Measurements from ENCODE around the gene ZMYM2. TPM values are rescaled to one million over a fixed set of nuclear protein-coding genes. Genes with fewer than 3 reads are reported as not detected.

ZMYM2 gene
- total RNA-seq, 1 donor from 2014 or later, result 303 TPM

DNA sequence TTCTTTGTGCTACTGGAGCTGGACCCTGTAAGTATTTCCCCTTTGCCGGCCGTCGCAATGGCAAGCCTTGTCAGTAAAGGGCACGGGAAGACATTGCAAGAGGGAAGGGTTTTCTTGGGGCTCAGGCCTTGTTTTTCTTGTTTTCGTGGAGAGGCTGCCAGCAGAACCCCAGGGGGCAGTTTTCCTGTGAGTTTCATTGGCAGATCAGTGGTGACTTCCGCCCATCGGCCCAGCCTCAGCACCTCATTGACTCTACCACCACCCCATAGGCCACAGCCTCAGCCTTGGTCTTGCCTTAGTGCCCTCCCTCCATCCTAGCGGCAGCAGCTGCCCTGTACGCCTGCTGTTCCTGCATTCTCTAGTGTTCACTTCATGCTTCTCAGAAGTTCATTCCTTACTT lies 140.8 kb downstream of the ZMYM2 start:
- H3K4me3 ChIP-seq, result no peak overlapping the region
- H3K27ac Mint-ChIP-seq, result no peak overlapping the region
- no peaks in the 10 kb centered on the region for H3K79me2 ChIP-seq (ENCODE audit: low read depth)
- no peak overlapping the region for H3K4me2 ChIP-seq
- peaks cover 8% of the 10 kb centered on the region for H3K4me1 ChIP-seq
- no peak overlapping the region for H3K9ac ChIP-seq
- H3F3A ChIP-seq (ENCODE audit: low read depth), result no peaks in the 10 kb centered on the region
- peak overlapping the region; percentile 40 for H2AFZ ChIP-seq (replicated peaks)
- H3K36me3 ChIP-seq, result no peaks in the 10 kb centered on the region
- H3K9me3 Mint-ChIP-seq, result no peaks in the 10 kb centered on the region
- H3K36me3 Mint-ChIP-seq, result no peaks in the 10 kb centered on the region
- no peak for DNase-seq (ENCODE audit: low spot score)
- peaks cover 2% of the 10 kb centered on the region for H3K27me3 Mint-ChIP-seq (ENCODE audit: insufficient read depth, low read depth)
- no peaks in the 10 kb centered on the region for H3K9me3 ChIP-seq (ENCODE audit: low read depth)
- no peaks in the 10 kb centered on the region for H3K27me3 ChIP-seq
- TF ChIP-seq EZH2phosphoT487 (IDR thresholded peaks at IDR 0.05), result no peak
- no peak for TF ChIP-seq CTCF (IDR thresholded peaks at IDR 0.05)
- no peak for TF ChIP-seq EZH2 (IDR thresholded peaks at IDR 0.05)
- H3K27ac ChIP-seq, result no peak overlapping the region
- H3K4me3 Mint-ChIP-seq, result no peak overlapping the region
- H4K20me1 ChIP-seq (ENCODE audit: low read depth), result no peaks in the 10 kb centered on the region
- peaks cover 31% of the 10 kb centered on the region for H3K4me1 Mint-ChIP-seq

DNA sequence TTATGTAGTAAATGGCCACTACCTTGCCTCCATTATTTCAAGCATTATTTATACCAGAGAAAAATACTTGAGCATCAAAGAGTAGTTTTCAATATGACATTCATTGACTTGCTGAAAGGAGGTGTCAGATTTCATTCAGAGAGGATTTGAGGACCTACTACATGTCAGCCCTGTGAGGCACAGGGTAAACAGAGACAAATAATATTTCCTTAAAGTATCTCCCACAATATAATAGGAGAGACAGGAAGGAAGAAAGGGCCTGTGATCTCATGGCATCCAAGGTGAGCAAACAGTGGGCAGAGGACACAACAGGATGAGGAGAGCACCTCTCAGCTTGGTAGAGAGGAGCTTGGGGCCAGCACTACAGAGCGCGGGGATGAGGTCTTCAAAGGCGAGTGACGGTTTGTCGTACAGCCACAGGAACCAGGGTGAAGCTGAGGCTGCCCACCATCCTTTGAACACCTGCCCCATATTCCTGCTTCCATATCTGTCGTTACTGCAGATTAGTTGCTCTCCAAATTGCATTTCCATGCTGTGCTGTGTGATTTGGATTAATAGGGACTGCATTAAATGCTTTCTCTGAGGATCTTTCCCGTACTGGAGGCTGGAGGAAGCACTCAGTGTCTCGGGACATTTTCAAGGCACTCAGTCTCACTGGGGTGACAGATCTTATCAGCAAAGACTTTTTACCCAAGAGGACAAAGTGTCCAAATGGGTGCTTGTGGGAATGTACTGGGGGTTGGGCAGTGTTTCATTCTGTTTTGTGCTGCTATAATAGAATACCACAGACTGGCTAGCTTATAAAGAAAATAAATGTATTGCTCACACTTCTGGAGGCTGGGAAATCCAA lies 143.2 kb downstream of the ZMYM2 start:
- peaks cover 7% of the 10 kb centered on the region for H3K27me3 Mint-ChIP-seq (ENCODE audit: insufficient read depth, low read depth)
- H3K4me3 Mint-ChIP-seq, result no peak overlapping the region
- H3K9me3 ChIP-seq (ENCODE audit: low read depth), result no peaks in the 10 kb centered on the region
- no peak overlapping the region for H2AFZ ChIP-seq (replicated peaks)
- no peaks in the 10 kb centered on the region for H3K36me3 ChIP-seq
- TF ChIP-seq EZH2phosphoT487 (IDR thresholded peaks at IDR 0.05), result no peak
- no peak for TF ChIP-seq EZH2 (IDR thresholded peaks at IDR 0.05)
- no peak for TF ChIP-seq CTCF (IDR thresholded peaks at IDR 0.05)
- DNase-seq (ENCODE audit: low spot score), result no peak
- no peaks in the 10 kb centered on the region for H3K36me3 Mint-ChIP-seq
- no peak overlapping the region for H3K27ac Mint-ChIP-seq
- no peak overlapping the region for H3K4me2 ChIP-seq
- no peaks in the 10 kb centered on the region for H4K20me1 ChIP-seq (ENCODE audit: low read depth)
- H3K79me2 ChIP-seq (ENCODE audit: low read depth), result no peaks in the 10 kb centered on the region
- no peak overlapping the region for H3K4me3 ChIP-seq
- H3K4me1 ChIP-seq, result peaks cover 11% of the 10 kb centered on the region
- H3K27me3 ChIP-seq, result no peaks in the 10 kb centered on the region
- H3K27ac ChIP-seq, result no peak overlapping the region
- no peaks in the 10 kb centered on the region for H3K9me3 Mint-ChIP-seq
- H3K4me1 Mint-ChIP-seq, result peaks cover 28% of the 10 kb centered on the region
- no peak overlapping the region for H3K9ac ChIP-seq
- H3F3A ChIP-seq (ENCODE audit: low read depth), result no peaks in the 10 kb centered on the region

DNA sequence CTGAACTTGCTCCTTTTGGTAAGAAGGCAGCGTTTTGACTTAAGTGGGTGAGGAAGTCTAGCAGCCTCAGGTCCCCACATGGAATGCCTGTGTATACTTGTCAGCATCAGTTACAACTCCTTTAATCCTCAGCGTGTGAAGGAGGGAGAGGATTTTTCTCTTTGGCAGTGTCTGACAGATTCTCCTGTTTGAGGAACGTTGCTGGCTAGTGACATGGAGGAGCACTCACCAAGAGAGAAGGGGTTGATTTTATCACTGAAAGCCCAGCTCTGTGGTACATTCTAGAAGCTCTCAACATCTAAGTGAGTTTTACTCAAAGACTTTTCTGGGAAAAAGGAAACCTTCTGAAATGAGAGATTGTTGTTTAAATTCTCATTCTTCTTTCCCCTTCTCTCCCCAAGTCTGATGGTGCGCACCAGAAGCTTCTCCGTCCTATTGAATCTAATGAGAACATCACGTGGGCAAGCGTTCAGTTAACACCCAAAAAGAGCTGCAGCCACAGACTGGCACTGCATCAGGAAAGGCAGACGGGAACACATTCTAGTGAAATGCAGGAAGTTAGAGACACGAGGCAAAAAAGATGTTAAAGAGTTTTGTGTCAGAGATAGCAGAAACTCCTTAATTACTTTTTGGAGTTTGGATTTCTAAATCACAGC lies 144.1 kb downstream of the ZMYM2 start:
- H3K27me3 Mint-ChIP-seq (ENCODE audit: insufficient read depth, low read depth), result peaks cover 7% of the 10 kb centered on the region
- TF ChIP-seq EZH2phosphoT487 (IDR thresholded peaks at IDR 0.05) (no peak), EZH2 (IDR thresholded peaks at IDR 0.05) (no peak), CTCF (IDR thresholded peaks at IDR 0.05) (no peak)
- peaks cover 31% of the 10 kb centered on the region for H3K4me1 Mint-ChIP-seq
- H3K9me3 Mint-ChIP-seq, result no peaks in the 10 kb centered on the region
- no peaks in the 10 kb centered on the region for H3K9me3 ChIP-seq (ENCODE audit: low read depth)
- DNase-seq (ENCODE audit: low spot score), result no peak
- H3K4me3 Mint-ChIP-seq, result no peak overlapping the region
- H3K27ac ChIP-seq, result no peak overlapping the region
- H3K4me2 ChIP-seq, result no peak overlapping the region
- no peaks in the 10 kb centered on the region for H3K36me3 Mint-ChIP-seq
- no peaks in the 10 kb centered on the region for H3K36me3 ChIP-seq
- H3F3A ChIP-seq (ENCODE audit: low read depth), result no peaks in the 10 kb centered on the region
- no peaks in the 10 kb centered on the region for H3K27me3 ChIP-seq
- H2AFZ ChIP-seq (replicated peaks), result no peak overlapping the region
- H3K4me1 ChIP-seq, result peaks cover 14% of the 10 kb centered on the region
- H3K9ac ChIP-seq, result no peak overlapping the region
- no peaks in the 10 kb centered on the region for H3K79me2 ChIP-seq (ENCODE audit: low read depth)
- H4K20me1 ChIP-seq (ENCODE audit: low read depth), result no peaks in the 10 kb centered on the region
- no peak overlapping the region for H3K27ac Mint-ChIP-seq
- H3K4me3 ChIP-seq, result no peak overlapping the region
